HTR-8/SVneo (cell line): Measurements from ENCODE around the gene GALNT1.
"Not testable (repeated sequence)": the region's sequence is repeated elsewhere in the genome, so short reads cannot be mapped to it uniquely, and the experiment has no call there.

ENCODE experiments used
- DNase-seq: peaks from one replicate; pipeline ENCODE4 v3.0.0; 2011; ENCODE audit warnings: low spot score, mixed read lengths; ENCODE audit not compliant: insufficient read length
- FAIRE-seq: peaks from 2 replicates; lab custom pipeline; 2011; peaks lifted over from hg19 to GRCh38; lab: Jason Lieb, UNC

GALNT1 gene

GRCh38 chr18:35581546-35581897 is at the start of gene GALNT1:
Gene GALNT1, plus strand, starts transcription at chr18:35581740. Its CDS starts 72,923 bp downstream, at chr18:35654663.
- DNase-seq: no peak
- FAIRE-seq: no peak

- FAIRE-seq (no peak), DNase-seq (no peak)
These were observed 47.6 kb upstream of the GALNT1 start for GRCh38 chr18:35533916-35534405.

GRCh38 chr18:35535297-35535696 is 46.2 kb upstream of the GALNT1 start:
- no peak for FAIRE-seq
- DNase-seq: no peak

GRCh38 chr18:35542356-35542755 is 39.2 kb upstream of the GALNT1 start:
- FAIRE-seq: no peak
- DNase-seq: no peak

GRCh38 chr18:35547008-35547605 is 34.4 kb upstream of the GALNT1 start:
- FAIRE-seq (no peak), DNase-seq (no peak)

- DNase-seq (no peak), FAIRE-seq (no peak)
These were observed 32.0 kb upstream of the GALNT1 start for GRCh38 chr18:35549564-35549963.

GRCh38 chr18:35553300-35553699 is 28.2 kb upstream of the GALNT1 start:
- FAIRE-seq (no peak), DNase-seq (no peak)

- not testable (repeated sequence) for DNase-seq, FAIRE-seq
These were observed 26.0 kb upstream of the GALNT1 start for GRCh38 chr18:35555538-35555937.

- FAIRE-seq: no peak
- DNase-seq: no peak
These were observed 21.7 kb upstream of the GALNT1 start for GRCh38 chr18:35559867-35560266.

GRCh38 chr18:35564795-35565453 is 16.6 kb upstream of the GALNT1 start:
- DNase-seq (no peak), FAIRE-seq (no peak)

- no peak for FAIRE-seq
- no peak for DNase-seq
These were observed 15.5 kb upstream of the GALNT1 start for GRCh38 chr18:35566019-35566418.

GRCh38 chr18:35570182-35570581 is 11.4 kb upstream of the GALNT1 start:
- no peak for DNase-seq
- no peak for FAIRE-seq

- no peak for FAIRE-seq
These were observed 10.4 kb upstream of the GALNT1 start for GRCh38 chr18:35571138-35571537.

GRCh38 chr18:35572644-35573043 is 8.9 kb upstream of the GALNT1 start:
- DNase-seq: no peak
- no peak for FAIRE-seq

More at GRCh38 chr18:35571138-35571537, 10.4 kb upstream of the GALNT1 start:
- no peak for DNase-seq

- no peak for DNase-seq
- no peak for FAIRE-seq
These were observed 8.0 kb upstream of the GALNT1 start for GRCh38 chr18:35573531-35573930.

- not testable (repeated sequence) for DNase-seq, FAIRE-seq
These were observed 5.2 kb upstream of the GALNT1 start for GRCh38 chr18:35576240-35576845.

GRCh38 chr18:35577045-35577848 is 4.3 kb upstream of the GALNT1 start:
- no peak for DNase-seq
- FAIRE-seq: no peak

GRCh38 chr18:35578481-35578880 is 3.1 kb upstream of the GALNT1 start:
- DNase-seq (no peak), FAIRE-seq (no peak)

- FAIRE-seq (no peak), DNase-seq (no peak)
These were observed 2.6 kb upstream of the GALNT1 start for GRCh38 chr18:35578936-35579335.

GRCh38 chr18:35580701-35581539 is 620 bp upstream of the GALNT1 start:
- no peak for DNase-seq
- no peak for FAIRE-seq
